GM18858 (cell line): ENCODE results near the gene TRABD2B.

ENCODE experiments used
- ATAC-seq: cut with Tn5 transposase; IDR thresholded peaks from one replicate; pipeline ENCODE4 v1.9.1; 2021; ENCODE audit not compliant: unreplicated experiment

TRABD2B gene

DNA sequence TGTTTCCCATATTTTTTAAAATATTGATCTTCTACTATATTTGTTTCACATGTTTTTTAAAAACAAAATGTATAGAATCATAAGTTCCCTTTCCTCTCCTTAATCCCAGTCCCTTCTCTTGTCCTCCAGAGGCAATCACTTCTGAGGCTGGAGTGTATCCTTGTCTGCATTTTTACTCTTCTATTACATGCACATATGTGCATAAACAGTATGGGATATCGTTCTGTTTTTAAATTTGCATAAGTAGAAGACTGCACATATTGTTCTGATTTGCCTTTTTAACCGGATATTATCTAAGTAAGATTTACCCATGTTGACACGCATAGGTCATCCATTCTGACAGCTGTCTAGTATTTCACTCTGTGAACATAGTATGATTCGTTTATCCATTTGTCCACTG lies 142.0 kb downstream of the TRABD2B start:
- ATAC-seq, result no peak

DNA sequence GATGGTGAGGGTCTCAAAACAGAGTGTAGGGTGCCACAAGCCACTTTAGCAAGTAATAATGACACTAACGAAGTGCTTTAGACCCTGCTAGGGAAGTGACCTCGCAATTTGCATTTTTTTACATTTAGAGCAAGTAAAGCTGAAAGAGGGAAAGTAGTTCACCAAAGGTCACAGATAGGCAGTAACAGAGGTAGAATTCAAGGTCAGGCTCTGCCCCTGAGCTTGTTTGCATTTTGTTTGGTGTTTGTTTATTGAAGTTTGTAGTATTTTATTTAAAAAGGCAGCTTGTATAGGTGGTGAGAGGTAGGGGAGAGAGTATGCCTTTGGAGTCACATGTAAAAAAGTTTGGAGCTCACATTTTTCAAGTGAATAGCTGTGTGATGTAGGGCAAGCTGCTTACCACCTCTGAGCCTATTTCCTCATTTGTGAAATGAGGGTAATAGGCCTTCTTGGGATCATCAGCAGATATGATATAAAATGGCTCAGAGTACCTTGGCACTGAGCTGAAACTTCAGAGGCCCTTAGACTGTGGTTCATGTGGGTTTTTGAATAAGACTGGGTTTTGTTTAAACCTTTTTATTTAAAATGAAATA lies 142.5 kb downstream of the TRABD2B start:
- no peak for ATAC-seq

DNA sequence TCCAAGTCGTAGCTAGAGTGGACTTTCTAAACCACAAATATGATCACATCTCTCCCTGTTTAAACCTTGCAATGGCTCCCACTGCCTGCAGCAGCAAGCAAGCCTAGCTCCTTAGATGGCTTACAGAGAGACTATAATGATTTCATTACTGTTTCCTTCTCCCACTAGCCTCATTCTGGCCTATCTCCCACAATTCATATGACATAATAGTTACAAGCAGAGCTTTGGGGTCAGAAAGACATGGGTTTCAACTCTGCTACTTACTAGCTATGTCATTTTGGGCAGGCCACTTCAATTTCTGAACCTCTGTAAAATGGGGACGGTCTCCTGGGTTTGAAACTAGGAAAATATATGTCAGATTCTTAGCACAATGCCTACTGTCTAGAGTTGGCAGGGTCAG lies 143.3 kb downstream of the TRABD2B start:
- no peak for ATAC-seq

DNA sequence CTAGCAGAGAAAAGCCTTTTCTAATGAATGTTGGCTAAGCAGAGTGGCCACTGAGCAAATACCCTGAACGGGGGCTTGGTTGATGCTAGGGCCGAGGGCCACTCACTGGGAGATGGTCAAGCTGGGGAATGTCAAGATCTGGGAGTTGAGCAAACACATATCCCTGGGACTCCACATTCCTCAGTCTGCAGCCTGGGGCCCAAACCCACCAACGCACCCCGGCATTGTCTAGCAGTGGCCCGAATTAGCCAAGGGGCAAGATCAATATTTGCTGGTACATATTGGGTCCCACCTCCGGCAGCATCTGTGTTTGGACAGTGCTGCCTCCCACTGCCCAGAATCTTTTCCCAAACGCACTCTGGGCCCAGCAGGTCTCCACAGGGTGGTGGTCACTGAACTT lies 144.1 kb downstream of the TRABD2B start:
- ATAC-seq, result no peak

DNA sequence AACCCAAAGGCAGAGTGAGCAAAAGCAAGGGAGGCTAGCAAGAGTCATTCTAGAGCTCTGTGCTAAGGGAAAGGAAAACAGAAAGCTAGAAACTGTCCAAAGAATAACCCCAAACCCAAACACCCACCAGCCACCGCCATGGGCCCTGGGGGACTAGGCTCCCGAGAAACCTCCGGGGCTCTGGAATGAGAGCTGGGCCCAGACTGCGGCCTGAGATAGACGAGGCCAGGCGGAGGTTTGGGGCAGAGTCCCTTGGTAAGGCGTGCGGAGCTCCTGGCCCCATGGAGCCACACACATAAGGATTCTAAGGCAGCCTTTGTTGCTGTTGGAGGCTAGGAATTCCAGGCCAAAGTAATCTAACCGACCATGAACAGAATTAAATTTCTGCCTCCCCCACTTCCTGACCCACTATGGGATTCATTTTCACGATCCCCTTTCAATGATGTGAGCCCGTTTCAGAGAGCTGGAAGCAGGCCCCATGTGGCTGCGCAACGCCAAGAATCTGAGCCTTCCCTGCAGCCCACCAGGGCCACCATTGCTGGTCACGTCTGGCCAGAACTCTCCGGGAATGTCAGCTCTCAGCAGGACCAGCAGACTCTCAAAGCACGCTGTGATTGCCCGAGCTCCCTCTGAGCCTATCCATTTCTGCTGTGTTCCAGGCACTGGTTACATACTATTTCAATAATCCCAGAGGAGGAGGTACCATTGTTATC lies 145.0 kb downstream of the TRABD2B start:
- no peak for ATAC-seq

DNA sequence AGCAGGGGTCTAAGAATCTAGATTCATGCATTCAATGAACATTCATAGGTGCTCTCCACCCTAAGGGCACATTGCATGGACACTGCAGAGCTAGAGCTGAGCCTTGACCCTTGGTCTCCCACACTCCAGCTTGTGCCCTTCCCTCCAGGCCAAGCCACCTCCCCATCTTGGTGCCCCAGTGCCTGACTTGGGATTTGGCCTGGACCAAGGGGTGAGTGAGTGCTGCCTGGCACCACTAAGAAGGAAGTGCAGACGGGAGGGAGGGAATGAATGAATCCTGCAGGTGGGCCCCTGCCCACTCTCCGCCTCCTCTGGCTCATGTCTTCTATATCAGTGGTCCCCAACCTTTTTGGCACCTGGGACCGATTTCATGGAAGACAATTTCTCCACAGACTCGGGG lies 146.7 kb downstream of the TRABD2B start:
- no peak for ATAC-seq

DNA sequence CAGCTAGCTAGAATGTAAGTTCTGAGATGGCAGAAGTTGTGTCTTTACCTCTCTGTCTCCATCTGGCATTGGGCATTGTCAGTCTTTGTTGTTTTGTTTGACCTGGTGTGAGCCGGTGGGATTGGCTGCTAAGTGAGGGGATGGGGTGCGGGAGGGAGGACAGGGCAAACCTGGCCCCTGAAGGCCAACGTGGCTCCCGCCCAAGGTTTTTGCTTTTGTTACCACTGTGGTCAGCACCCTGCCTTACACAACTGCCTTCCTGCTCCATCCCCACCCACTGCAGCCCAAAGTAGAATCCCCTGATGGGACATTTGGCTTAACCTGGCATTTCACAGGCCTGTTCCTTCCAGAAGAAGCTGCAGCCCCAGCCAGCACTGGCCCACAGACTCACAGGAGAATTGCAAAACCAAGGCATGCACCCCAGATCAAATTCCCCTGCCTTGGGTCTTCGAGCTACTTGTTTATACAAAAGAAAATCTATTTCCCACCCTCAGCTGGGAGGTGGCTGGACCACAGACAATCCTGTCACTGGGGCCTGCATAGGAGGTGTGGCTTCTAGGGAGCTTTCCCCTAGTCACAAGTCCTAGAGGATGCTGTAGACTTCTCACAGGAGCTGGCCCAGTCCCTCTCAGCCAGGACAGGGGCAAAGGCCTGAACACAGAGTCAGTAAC lies 147.5 kb downstream of the TRABD2B start:
- no peak for ATAC-seq

DNA sequence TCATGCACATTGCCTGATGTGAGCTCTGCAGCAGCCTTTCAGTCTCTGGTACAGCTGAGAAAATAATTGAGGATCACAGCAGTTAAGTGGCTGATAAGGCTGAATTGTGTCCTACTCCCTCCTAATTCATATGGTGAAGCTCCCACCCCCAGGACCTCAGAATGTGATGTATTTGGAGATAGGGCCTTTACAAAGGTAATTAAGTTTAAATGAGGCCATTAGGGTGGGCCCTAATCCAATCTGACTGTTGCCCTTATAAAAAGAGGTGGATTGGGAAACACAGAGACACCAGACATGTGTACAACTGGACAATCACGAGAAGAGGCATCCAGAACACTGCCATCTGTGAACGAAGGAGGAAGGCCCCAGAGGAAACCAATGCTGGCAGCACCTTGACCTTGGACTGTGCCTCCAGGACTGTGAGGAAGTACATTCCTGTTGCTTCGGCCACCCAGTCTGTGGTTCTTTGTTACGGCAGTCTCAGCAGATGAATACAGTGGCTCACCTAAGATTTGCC lies 148.1 kb downstream of the TRABD2B start:
- no peak for ATAC-seq

DNA sequence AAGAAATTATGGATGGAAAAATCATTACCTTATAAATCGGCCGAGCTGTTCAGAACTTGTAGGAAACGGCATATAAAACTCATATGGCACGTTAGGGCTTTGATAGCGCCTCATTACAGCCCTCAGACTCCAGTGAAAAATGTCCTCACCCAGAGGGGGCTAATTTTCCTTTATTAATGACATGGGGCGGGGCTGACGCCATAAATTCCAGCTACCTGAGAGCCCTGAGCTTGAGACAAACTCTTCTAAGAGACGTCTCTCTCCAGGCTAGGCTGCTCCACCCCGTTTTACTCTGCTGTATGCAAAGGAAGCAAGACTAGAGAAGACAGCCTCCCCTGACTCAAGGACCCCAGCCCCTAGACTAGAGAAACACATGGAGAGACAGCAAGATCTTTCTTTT lies 149.4 kb downstream of the TRABD2B start:
- no peak for ATAC-seq

DNA sequence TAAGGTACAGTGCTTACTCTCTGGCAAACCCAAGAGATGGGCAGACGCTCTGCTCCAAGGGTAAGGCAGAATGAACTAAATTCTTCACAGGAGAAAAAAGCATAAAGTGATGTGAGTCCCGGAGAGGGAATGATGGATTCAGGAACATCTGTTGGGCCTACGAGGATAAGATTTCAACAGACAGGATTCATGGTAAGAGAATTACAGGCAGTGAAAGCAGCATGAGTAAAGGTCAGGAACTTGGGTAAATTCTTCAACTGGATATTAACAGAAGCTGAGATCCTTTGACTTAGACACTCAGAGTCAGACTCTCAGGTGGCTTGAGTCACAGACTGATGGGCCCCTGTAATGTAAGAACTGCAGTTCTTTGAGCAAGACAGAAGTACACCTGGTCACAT lies 152.6 kb downstream of the TRABD2B start:
- no peak for ATAC-seq

DNA sequence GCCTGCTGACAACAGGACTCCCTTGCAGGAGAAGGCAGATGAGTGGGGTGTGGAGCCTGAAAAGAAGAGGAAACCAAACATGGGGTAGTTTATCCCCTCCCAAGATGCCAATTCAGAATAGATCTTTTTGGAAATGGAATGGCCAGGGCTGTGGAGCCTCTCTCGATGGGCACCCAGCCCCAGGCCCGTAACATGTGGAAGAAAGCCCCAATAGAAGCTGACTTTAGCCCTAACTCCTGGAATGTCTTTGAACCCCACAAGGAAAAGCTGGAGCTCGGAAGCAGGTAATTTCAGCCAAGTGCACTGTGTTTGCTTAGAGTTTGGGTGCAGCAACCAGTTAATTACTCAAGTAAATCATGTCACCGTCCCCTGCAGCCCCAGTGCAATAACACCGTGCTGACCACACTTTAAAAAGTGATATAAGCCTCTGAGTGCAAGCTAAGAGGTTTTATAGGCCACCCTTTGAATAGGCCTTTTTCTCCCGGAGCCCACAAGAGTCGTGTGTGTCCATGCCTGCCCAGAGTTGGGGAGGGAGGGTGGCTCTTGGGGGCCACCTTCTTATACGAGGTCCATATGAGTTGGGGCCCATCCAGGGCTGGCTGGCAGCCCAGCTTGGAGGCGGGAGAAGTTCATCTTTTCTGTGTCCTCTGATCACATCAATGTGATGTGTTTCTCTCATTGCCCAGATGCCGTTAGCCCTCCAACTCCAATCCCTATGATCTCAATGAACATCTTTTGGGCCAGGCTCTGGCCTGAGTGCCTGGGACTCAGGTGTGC lies 153.2 kb downstream of the TRABD2B start:
- ATAC-seq, result no peak

DNA sequence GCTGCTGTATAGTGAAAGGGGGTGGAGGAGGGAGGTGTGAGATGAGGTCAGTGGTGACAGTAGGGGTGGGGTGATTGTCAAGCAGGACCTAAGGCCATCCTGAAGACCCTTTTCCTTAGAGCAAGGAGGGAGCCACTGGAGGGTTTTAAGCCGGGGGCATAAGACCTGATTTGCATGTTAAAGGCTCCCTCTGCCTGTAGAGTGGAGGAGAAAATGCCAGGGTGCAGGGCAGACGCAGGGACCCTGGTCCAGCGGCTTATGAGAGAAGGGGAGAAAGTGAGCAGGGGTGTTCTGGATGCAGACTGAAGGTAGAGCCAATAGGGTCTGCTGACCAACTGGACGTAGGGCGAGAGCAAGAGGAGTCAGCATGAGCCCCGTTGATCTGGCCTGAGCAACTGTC lies 154.1 kb downstream of the TRABD2B start:
- no peak for ATAC-seq

DNA sequence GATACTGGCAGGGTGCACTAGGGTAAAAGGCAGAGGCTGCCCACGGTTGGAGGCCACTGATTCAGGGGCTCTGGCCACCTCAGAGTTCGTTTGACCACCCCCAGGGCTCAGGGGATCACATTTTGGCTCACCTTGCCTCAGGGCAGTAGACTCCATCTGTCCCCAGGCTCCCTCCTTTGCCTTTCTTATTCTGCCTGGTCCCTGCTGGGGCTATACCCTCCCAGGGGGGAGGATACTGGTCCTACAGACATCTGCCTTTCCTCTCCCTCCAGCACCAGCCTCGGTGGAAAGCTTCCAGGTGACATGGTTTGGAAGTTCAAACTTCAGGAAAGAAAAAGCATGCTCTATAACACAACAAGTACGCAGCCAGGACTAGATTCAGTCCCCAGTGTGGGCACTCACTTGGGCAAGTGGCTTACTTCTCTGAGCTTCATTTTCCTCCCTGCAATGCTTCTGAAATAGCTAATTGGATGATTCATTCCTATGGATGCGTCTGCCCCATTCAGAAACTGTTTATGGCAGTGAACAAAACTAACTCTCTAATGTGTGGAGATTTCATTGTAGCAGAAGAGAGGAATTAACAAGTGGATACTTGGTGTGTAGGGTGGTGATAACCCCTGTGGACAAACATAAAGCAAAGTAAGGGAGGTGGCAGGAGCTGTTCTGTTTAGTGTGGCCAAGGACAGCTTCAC lies 154.8 kb downstream of the TRABD2B start:
- ATAC-seq, result no peak

DNA sequence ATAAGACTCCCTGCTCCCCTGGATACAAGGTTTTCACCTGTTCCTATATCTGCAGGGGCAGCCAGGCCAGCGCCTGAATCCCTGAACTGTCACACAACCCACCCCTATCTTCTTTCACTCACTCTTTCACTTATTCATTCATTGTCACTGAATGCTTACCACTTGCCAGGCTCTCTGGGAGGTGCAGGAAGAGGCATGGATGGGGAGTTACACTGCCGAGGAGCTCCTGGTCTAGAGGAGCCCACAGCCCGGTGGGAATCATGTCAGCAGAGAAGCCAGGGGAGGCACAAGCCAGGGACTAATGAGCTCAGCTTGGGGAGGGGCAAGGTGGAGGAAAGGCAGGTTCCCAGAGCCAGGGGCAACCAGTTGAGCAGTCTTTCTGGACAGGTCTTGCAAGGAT lies 155.8 kb downstream of the TRABD2B start:
- ATAC-seq, result no peak

DNA sequence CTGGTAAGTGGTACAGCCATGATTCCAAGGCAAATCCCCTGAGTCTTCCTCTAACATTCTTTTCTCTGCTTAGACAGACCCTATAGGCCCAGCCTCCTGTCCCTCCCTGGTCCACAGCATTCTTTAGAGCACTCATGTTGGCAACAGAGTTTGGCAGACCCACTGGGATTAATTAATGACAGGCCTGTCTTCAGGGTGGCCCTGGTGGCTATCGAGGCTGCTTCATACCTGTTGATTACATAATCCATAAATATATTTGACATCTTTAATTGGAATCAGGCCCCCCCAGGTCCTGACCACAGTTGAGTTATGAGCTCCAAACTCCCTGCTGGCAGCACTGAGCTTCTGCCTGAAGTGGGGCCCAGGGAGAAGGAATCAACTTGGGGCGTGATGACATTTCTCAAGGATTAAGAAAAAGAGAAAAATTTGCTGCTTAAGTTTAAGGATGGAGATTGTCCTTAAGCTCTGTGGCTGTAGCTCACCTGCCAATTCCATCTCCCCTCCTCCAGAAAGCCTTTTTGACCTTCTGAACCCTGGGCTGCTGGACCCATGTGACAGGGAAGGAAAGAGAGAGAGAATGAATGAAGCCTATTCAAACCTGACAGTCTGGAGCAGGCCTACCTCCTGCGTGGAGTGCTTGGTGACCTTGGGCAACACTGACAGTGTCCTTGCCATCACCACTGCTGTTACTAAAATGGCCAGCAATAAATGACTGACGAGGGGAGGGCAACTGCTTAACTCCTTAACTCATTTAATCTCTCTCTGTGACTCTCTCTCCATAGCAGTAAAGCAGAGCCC lies 156.6 kb downstream of the TRABD2B start:
- no peak for ATAC-seq

DNA sequence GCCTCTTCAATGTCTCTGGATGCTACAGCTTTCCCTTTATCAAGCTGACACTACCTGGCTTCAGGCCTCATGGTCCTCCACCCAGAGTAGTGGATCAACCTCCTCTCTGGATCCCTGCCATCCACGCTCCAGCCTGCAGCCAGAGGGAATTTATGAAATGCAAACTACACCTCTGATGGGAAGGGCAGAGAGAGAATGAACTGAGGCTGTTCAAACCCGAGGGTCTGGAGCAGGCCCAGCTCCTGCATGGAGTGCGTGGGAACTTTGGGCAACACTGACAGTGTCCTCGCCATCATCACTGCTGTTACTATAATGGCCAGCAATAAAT lies 157.8 kb downstream of the TRABD2B start:
- ATAC-seq, result no peak

DNA sequence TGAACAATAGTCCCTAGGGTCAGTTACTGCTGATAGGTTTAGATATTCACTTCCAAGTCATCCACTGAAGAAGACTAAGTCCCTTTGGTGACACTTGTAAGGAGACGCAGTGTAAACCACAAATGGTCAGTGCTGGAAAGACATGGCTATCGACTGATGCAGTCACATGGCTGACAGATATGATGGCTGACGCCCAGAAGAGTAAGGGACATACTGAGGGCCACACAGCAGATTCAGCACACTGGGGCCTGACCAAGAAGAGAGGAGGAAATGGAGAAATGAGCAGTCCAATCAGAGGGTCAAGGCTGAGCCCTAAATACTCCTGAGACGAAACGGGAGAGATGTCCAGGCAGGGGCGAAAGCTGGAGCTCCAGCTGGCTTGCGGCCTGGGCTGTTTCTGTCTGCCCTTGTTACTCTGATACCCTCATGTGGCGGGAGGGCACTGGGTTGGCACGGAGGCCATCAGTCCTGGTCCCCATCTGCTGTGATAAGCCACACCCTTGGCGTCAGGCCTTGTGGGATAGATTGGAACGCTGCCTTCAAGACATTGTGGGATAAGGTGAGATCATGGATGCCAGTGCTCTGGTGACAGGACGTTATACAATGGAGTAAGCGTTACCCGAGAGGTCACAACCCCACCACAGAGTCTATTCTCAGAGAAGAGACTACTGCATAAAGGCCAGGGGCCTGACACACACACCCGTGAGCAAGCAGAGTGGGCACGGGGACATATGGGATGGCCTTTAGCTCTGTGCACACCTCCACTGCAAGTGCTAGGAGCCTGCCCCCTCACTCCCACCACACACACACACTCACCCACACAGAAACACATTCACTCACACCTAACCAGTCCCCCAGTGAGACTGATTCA lies 158.4 kb downstream of the TRABD2B start:
- ATAC-seq, result no peak

DNA sequence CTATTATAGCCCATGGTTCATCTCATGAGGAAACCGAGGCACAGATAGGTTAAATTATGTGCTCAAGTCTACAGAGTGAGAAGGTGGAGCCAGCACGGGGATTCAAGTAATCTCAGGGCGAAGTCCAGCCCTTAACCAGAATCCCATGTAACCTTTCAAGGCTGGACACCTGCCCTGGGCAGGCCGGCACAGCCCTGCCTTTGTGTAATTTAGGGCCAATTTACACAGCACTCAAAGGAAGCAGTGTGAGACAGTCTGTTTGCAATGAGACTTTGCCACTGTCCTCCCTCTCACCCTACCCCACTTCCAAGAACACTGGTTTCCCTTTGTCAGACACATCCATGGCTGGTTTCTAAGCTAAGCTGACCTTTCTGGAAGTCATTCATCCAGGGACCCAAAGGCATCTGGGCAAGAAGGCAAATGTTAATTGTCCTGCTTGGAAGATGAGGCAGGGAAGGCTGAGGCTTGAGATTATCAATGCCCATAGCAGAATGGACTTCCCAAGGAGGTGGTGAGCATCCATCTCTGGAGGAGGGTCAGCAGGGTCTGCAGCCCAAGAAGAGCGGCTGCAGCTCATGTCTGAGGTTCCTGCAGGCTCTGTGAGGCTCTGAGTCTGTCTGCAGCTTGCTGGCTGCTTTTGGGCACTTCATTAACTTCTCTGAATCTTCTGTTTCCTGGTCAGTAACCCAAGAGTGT lies 159.2 kb downstream of the TRABD2B start:
- ATAC-seq, result no peak
